IMR-90 (cell line): ENCODE data around the gene CYP39A1. TPM values are rescaled to one million over a fixed set of nuclear protein-coding genes. Genes with fewer than 3 reads are reported as not detected.

Source experiments
- ATAC-seq: fragments of 200-7000 bp; cut with Tn5 transposase; 2 replicates; pipeline ENCODE4 v1.9.1; 2020; ENCODE audit warnings: low read depth, mild to moderate bottlenecking, moderate library complexity
- BruUV-seq: library from RNA; stranded (reverse); fragments of 400-500 nt; replicated peaks from 2 replicates; lab custom pipeline; 2021; lab: Mats Ljungman, UMichigan
- CTCF ChIA-PET: fragments of 300-600 bp; formaldehyde crosslinking; extraction: SDS; loops from one replicate; lab custom pipeline; 2021; ENCODE audit warnings: antibody characterized with exemption; lab: Yijun Ruan, JAX
- POLR2A ChIA-PET: fragments of 300-600 bp; sonication (Branson Sonifier 250); formaldehyde crosslinking; loops from one replicate; lab custom pipeline; 2022; ENCODE audit warnings: antibody characterized with exemption; ENCODE audit not compliant: unreplicated experiment; lab: Charles Lee
- DNase-seq: peaks from one replicate; pipeline ENCODE4 v3.0.0; 2013
- H2AFZ ChIP-seq: replicated peaks from 2 replicates; pipeline ENCODE3; 2013; ENCODE audit warnings: low read length, mild to moderate bottlenecking; ENCODE audit not compliant: poor library complexity
- H2AK5ac ChIP-seq: 2 replicates; pipeline ENCODE4 v1.6.1; 2013; ENCODE audit warnings: low read depth, low read length, inconsistent platforms
- H2AK9ac ChIP-seq: replicated peaks from 2 replicates; pipeline ENCODE3; 2013; ENCODE audit warnings: mild to moderate bottlenecking, low read depth, low read length, moderate library complexity; ENCODE audit not compliant: poor library complexity
- H2BK120ac ChIP-seq: 2 replicates; pipeline ENCODE4 v1.6.1; 2013; ENCODE audit warnings: low read depth, low read length, inconsistent platforms
- H2BK15ac ChIP-seq: 3 replicates; pipeline ENCODE4 v1.6.1; 2013; ENCODE audit warnings: low read depth, low read length, inconsistent platforms
- H2BK20ac ChIP-seq: 2 replicates; pipeline ENCODE4 v1.6.1; 2013; ENCODE audit warnings: low read depth, mild to moderate bottlenecking, inconsistent platforms, low read length, moderate library complexity
- H2BK5ac ChIP-seq: 2 replicates; pipeline ENCODE4 v1.6.1; 2013; ENCODE audit warnings: mild to moderate bottlenecking, low read depth, low read length, inconsistent platforms; ENCODE audit not compliant: poor library complexity, severe bottlenecking
- H3K14ac ChIP-seq: replicated peaks from 2 replicates; pipeline ENCODE4 v1.6.1; 2013; ENCODE audit warnings: low read depth, low read length, inconsistent platforms
- H3K18ac ChIP-seq: 2 replicates; pipeline ENCODE4 v1.6.1; 2013; ENCODE audit warnings: low read depth, low read length, control low read depth
- H3K23ac ChIP-seq: 2 replicates; pipeline ENCODE4 v1.6.1; 2013; ENCODE audit warnings: low read depth, low read length, inconsistent platforms
- H3K27ac ChIP-seq: 2 replicates; pipeline ENCODE4 v1.5.1; 2013; ENCODE audit warnings: mild to moderate bottlenecking, control low read depth, low read length; ENCODE audit not compliant: insufficient read depth
- H3K27me3 ChIP-seq: 2 replicates; pipeline ENCODE4 v1.6.1; 2013; ENCODE audit warnings: low read length; ENCODE audit not compliant: control insufficient read depth, insufficient read depth
- H3K36me3 ChIP-seq: 2 replicates; pipeline ENCODE4 v1.6.1; 2013; ENCODE audit warnings: low read length, mixed read lengths; ENCODE audit not compliant: control insufficient read depth, insufficient read depth
- H3K4ac ChIP-seq: 2 replicates; pipeline ENCODE4 v1.6.1; 2013; ENCODE audit warnings: low read depth, low read length, inconsistent platforms
- H3K4me1 ChIP-seq: 2 replicates; pipeline ENCODE4 v1.6.1; 2013; ENCODE audit warnings: low read length, mixed read lengths; ENCODE audit not compliant: control insufficient read depth, insufficient read depth
- H3K4me2 ChIP-seq: 2 replicates; pipeline ENCODE4 v1.6.1; 2013; ENCODE audit warnings: low read depth, mild to moderate bottlenecking, control low read depth, low read length, moderate library complexity
- H3K4me3 ChIP-seq: 2 replicates; pipeline ENCODE4 v1.5.1; 2013; ENCODE audit warnings: low read depth, mild to moderate bottlenecking, control low read depth, low read length, moderate library complexity; ENCODE audit not compliant: insufficient read depth
- H3K56ac ChIP-seq: 2 replicates; pipeline ENCODE4 v1.6.1; 2013; ENCODE audit warnings: low read length, inconsistent platforms; ENCODE audit not compliant: insufficient read depth; ENCODE audit errors: extremely low read depth
- H3K79me1 ChIP-seq, 2 experiments: 2 replicates each; pipeline ENCODE4 v1.6.1; 2013; ENCODE audit warnings: low read length in 2 of 2, inconsistent platforms in 1 of 2, low read depth in 1 of 2
- H3K9ac ChIP-seq: 2 replicates; pipeline ENCODE4 v1.6.1; 2013; ENCODE audit warnings: low read depth, low read length, control low read depth
- H3K9me1 ChIP-seq: 2 replicates; pipeline ENCODE4 v1.6.1; 2013; ENCODE audit warnings: low read length, inconsistent platforms; ENCODE audit not compliant: insufficient read depth
- H3K9me3 ChIP-seq: 2 replicates; pipeline ENCODE4 v1.6.1; 2013; ENCODE audit warnings: low read length; ENCODE audit not compliant: control insufficient read depth, insufficient read depth
- H4K20me1 ChIP-seq: 2 replicates; pipeline ENCODE4 v1.6.1; 2013; ENCODE audit warnings: low read length, inconsistent platforms; ENCODE audit not compliant: insufficient read depth
- H4K5ac ChIP-seq: 2 replicates; pipeline ENCODE4 v1.6.1; 2013; ENCODE audit warnings: mild to moderate bottlenecking, low read depth, low read length, control low read depth
- H4K8ac ChIP-seq, 2 experiments: 2 replicates each; pipeline ENCODE4 v1.6.1; 2013; ENCODE audit warnings: low read depth in 2 of 2, low read length in 2 of 2, control low read depth in 1 of 2, inconsistent platforms in 1 of 2
- H4K91ac ChIP-seq: 2 replicates; pipeline ENCODE4 v1.6.1; 2013; ENCODE audit warnings: low read depth, low read length, inconsistent platforms; ENCODE audit not compliant: insufficient read depth
- CEBPB ChIP-seq: IDR thresholded peaks from 2 replicates; pipeline ENCODE4 v1.6.1; 2012; ENCODE audit warnings: low read depth, low read length, improper control_type of control experiment
- NFE2L2 ChIP-seq: fragments of 150-350 bp; IDR thresholded peaks from 2 replicates; pipeline ENCODE4 v1.6.1; 2016; ENCODE audit warnings: low read depth, mild to moderate bottlenecking, low read length
- RAD21 ChIP-seq: IDR thresholded peaks from 2 replicates; pipeline ENCODE4 v1.6.1; 2012; ENCODE audit warnings: low read length, improper control_type of control experiment
- RFX5 ChIP-seq: IDR thresholded peaks from 2 replicates; pipeline ENCODE4 v1.8.0; 2012; ENCODE audit warnings: low read depth, mild to moderate bottlenecking, low read length, moderate library complexity
- USF2 ChIP-seq: fragments of 150-350 bp; IDR thresholded peaks from 2 replicates; pipeline ENCODE4 v1.6.1; 2017; ENCODE audit warnings: mild to moderate bottlenecking, antibody characterized with exemption, low read length, low read depth
- WGBS, 2 experiments: methylation state at CpG; one replicate each; pipeline versions ENCODE4 v1.1.5 to v1.1.7; 2013; ENCODE audit warnings: missing lambda C conversion rate in 2 of 2; ENCODE audit not compliant: insufficient read length in 1 of 2; ENCODE audit errors: extremely low coverage in 2 of 2; 5-methylcytosine and 5-hydroxymethylcytosine counted together
- dilution Hi-C: fragments of 300-500 bp; cut with HindIII; formaldehyde crosslinking; loops from one replicate; pipeline ENCODE4 v1.14.3; 2018; ENCODE audit warnings: low sequenced_read_pairs; ENCODE audit not compliant: unreplicated experiment
- in situ Hi-C: fragments of 300-500 bp; cut with MboI; formaldehyde crosslinking; loops from 3 replicates; pipeline ENCODE4 v1.14.3; 2019; ENCODE audit warnings: low sequenced_read_pairs, inconsistent platforms, mixed read lengths
- intact Hi-C: fragments of 100-400 bp; cut with micrococcal nuclease; formaldehyde crosslinking; loops from 2 replicates; pipeline ENCODE4 v1.10.0; 2022
- polyA plus RNA-seq, 3 experiments: library from polyadenylated mRNA; depleted of rRNA; stranded (reverse); fragments of >200 nt; gene quantifications; 2 replicates each; pipeline ENCODE4 v1.2.3, GENCODE V29; 2012; ENCODE audit warnings: low replicate concordance in 1 of 3
- total RNA-seq: library from RNA; depleted of rRNA; stranded (reverse); fragments of >200 nt; gene quantifications from 2 replicates; pipeline ENCODE4 v1.2.3, GENCODE V29; 2012

CYP39A1 gene
- total and polyA plus RNA-seq, 2 of the 4 experiments (the other 2 are of a cell fraction) = 0.03 TPM; not detected in 1

- H4K91ac ChIP-seq = no peak overlapping the region
- H2BK120ac ChIP-seq = no peak overlapping the region
- CTCF ChIA-PET = no interaction called here
- H3K4me1 ChIP-seq = no peaks in the 10 kb centered on the region
- TF ChIP-seq CEBPB = no peak
- no peak for TF ChIP-seq RAD21
- no peak for TF ChIP-seq USF2
- TF ChIP-seq NFE2L2 = peak; percentile 24; the same call in 1 of the 2 replicates
- TF ChIP-seq RFX5 = no peak
- H2AFZ ChIP-seq = no peak overlapping the region
- no peak overlapping the region for H3K4me2 ChIP-seq
- no peak overlapping the region for H2BK5ac ChIP-seq
- no peak overlapping the region for H4K8ac ChIP-seq
- no peak overlapping the region for H2BK15ac ChIP-seq
- no peaks in the 10 kb centered on the region for H3K9me3 ChIP-seq
- ATAC-seq = no peak
- no peaks in the 10 kb centered on the region for H3K9me1 ChIP-seq
- no peaks in the 10 kb centered on the region for H3K36me3 ChIP-seq
- H2AK5ac ChIP-seq = no peak overlapping the region
- no peak overlapping the region for H3K27ac ChIP-seq
- no peak overlapping the region for H3K18ac ChIP-seq
- no CpG with 5 or more reads among the region's 2 CpGs for WGBS, 2 experiments
- H2BK20ac ChIP-seq = no peak overlapping the region
- no peak overlapping the region for H3K23ac ChIP-seq
- H3K56ac ChIP-seq = no peak overlapping the region
- H3K14ac ChIP-seq = no peak overlapping the region
- H4K20me1 ChIP-seq = no peaks in the 10 kb centered on the region
- intact Hi-C loops (no loop called here), in situ Hi-C loops (no loop called here), dilution Hi-C loops (no loop called here)
- no peak overlapping the region for H2AK9ac ChIP-seq
- no TSS peak for BruUV-seq
- no peak overlapping the region for H3K4ac ChIP-seq
- no peak overlapping the region for H3K9ac ChIP-seq
- H3K27me3 ChIP-seq = no peaks in the 10 kb centered on the region
- no peak for DNase-seq
- POLR2A ChIA-PET = no interaction called here
- no peaks in the 10 kb centered on the region for H3K79me1 ChIP-seq
- H4K5ac ChIP-seq = no peak overlapping the region
- no peak overlapping the region for H3K4me3 ChIP-seq
Observed at GRCh38 chr6:46583081-46583480, 69.5 kb downstream of the CYP39A1 start.
